GM18951 (cell line): ENCODE measurements around the gene ORMDL2.
"Not testable (repeated sequence)": the region's sequence is repeated elsewhere in the genome, so short reads cannot be mapped to it uniquely, and the experiment has no call there.

Experiments
- POLR2A ChIP-seq: IDR thresholded peaks from 4 replicates; pipeline ENCODE4 v1.6.1; 2011; ENCODE audit warnings: mild to moderate bottlenecking; ENCODE audit not compliant: insufficient read length, insufficient read depth; ENCODE audit errors: extremely low read depth
- in situ Hi-C: fragments of 300-500 bp; cut with MboI; formaldehyde crosslinking; loops from one replicate; pipeline ENCODE4 v1.12.0; 2022; ENCODE audit warnings: low sequenced_read_pairs, mixed read lengths, inconsistent platforms; ENCODE audit not compliant: unreplicated experiment

Gene ORMDL2

DNA sequence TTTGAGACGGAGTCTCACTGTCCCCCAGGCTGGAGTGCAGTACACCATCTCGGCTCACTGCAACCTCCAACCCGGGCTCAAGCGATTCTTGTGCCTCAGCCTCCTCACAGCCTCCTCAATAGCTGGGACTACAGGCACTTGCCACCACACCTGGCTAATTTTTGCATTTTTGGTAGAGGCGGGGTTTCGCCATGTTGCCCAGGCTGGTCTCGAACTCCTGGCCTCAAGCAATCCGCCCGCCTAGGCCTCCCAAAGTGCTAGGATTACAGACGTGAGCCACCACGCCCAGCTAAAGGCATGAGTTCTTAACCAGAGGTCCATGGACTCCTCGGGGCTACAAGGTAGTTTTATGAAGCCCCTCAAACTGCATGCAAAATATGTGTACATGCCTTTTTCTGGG lies 2.4 kb upstream of the ORMDL2 start:
- no peak for TF ChIP-seq POLR2A
- in situ Hi-C loops = no loop called here

GRCh38 chr12:55816881-55817344 lies 928 bp upstream of the ORMDL2 start:
- no peak for TF ChIP-seq POLR2A
- in situ Hi-C loops = no loop called here

DNA sequence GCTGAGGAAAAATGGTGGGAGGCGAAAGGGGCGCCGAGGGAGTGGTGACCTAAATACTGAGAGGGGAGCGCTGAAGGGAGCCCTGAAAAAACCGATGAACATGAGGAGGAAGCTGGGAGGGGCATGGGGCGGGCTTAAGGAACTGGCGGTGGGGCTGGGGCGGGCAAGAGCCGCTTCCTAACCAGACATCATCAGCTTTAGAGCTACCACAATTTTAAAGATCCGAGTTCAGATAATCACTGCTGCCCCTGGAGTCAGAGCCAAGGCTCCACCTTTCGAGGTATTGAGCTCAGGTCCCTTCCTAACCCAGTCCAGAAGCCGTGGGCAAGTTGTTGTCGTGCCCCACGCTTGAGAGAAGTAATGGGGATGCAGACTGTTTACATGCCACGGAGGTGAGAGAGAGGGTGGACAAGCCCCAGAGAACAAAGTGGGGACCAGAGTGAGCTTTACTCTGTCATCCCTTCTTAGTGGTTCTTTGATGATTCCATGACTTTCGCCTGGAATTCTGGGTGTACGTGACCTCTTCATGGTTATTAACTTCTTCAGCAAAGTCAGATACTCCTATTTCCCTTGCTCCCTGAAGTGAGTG lies 393 bp downstream of the ORMDL2 start:
- in situ Hi-C loops = no loop called here
- TF ChIP-seq POLR2A = no peak

GRCh38 chr12:55818886-55819285 lies 1.0 kb downstream of the ORMDL2 start:
- in situ Hi-C loops = no loop called here
- no peak for TF ChIP-seq POLR2A

DNA sequence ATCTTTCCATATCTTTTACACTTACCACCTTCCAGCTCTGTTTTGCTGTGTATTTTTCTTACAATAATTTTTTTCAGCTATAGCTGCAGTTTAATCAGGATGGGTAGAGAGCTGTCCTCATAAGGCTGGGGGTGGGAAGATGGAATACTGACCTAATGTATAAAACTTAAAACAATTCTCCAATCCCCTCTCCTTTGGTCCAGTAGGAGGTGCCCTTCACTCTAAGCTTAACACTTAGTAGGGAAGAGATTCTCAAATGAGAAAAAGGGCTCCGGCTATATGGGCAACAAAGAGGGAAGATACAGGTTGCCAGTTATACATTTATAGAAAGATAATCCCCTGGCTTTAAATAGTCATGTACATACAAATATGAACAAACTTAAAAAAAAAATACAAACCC lies 2.8 kb downstream of the ORMDL2 start:
- in situ Hi-C loops = no loop called here
- no peak for TF ChIP-seq POLR2A

- in situ Hi-C loops = no loop called here
Measured at GRCh38 chr12:55822228-55822627, 4.4 kb downstream of the ORMDL2 start.

GRCh38 chr12:55823419-55823818 lies 5.6 kb downstream of the ORMDL2 start:
- TF ChIP-seq POLR2A = no peak
- in situ Hi-C loops = no loop called here

More at GRCh38 chr12:55822228-55822627, 4.4 kb downstream of the ORMDL2 start:
- TF ChIP-seq POLR2A = no peak

GRCh38 chr12:55824726-55825125 lies 6.9 kb downstream of the ORMDL2 start:
- in situ Hi-C loops = no loop called here
- TF ChIP-seq POLR2A = peak; percentile 20

GRCh38 chr12:55827806-55828205 lies 10.0 kb downstream of the ORMDL2 start:
- no peak for TF ChIP-seq POLR2A
- in situ Hi-C loops = no loop called here

GRCh38 chr12:55828357-55828756 lies 10.5 kb downstream of the ORMDL2 start:
- in situ Hi-C loops = no loop called here
- TF ChIP-seq POLR2A = no peak

GRCh38 chr12:55829967-55830600 lies 12.2 kb downstream of the ORMDL2 start:
- TF ChIP-seq POLR2A = no peak
- in situ Hi-C loops = no loop called here

DNA sequence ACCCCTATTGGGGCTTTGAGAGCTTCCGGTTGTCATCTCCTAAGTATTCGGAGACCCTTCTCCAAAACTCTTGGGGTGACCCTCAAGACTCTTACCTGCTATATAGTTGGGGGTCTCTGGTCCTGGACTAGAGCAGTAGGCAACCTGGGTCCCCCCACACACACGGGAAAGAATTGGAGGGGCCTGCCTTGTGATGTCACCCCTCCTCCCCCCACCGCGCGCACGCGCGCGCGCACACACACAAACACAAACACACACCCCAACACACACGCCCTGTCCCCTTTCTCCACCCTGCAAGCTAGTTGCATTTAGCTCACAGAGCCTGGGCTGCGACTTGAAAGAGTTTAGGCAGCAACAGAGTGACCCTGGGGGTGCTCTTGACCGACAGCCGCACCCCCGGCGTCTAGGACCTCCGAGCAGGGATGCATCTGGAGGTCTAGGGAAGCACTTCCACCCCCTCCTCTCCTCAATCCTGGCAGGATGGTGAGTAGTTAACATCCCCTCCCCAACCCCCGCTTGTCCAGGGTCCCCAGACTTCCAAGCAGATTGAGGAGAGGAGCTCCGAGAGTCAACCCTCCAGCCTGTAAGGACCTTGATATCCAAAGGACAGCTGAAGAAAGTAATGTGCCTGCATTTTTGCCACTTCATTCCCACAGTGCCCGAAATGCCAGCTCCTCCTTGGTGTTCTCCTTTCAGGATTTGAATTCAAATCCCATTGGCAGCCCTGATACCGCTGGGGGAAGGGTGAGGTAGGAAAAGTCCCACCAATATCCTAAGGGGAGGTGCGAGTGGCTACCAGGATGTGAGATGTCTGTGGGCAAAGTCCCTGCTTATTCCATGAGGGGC lies 13.0 kb downstream of the ORMDL2 start:
- TF ChIP-seq POLR2A = peak; percentile 44
- in situ Hi-C loops = no loop called here

GRCh38 chr12:55831447-55831815 lies 13.6 kb downstream of the ORMDL2 start:
- TF ChIP-seq POLR2A = no peak
- in situ Hi-C loops = no loop called here

- in situ Hi-C loops = no loop called here
- no peak for TF ChIP-seq POLR2A
Measured at GRCh38 chr12:55833056-55833455, 15.2 kb downstream of the ORMDL2 start.

- in situ Hi-C loops = not testable (repeated sequence)
Measured at GRCh38 chr12:55834400-55834799, 16.6 kb downstream of the ORMDL2 start.
